ENCODE data around the gene CSGALNACT2. TPM values are rescaled to one million over a fixed set of nuclear protein-coding genes. Genes with fewer than 3 reads are reported as not detected.

Gene CSGALNACT2
- polyA plus RNA-seq, 1 of the 3 experiments (the other 2 are of a cell fraction), result 11.5 TPM

GRCh38 chr10:43109671-43110249, 28.5 kb upstream of the CSGALNACT2 start:
- H3K27ac ChIP-seq (ENCODE audit: low read depth in 2 of 2, low read length in 1 of 2), result peak overlapping the region in 1 of 2 experiments; percentile 16; a peak in 1 of 4 replicates
- CTCF ChIA-PET, result interaction anchor here (0.9 to 2.7 kb wide), 4 partner anchors 30 to 352 kb away, joined by 3 to 10 read pairs (median 4); no protein-coding TSS in a partner anchor
- POLR2A ChIA-PET, result no interaction called here
- no peak for DNase-seq
- H2AFZ ChIP-seq (ENCODE audit: low read depth), result no peak overlapping the region
- no peak overlapping the region for H3K9ac ChIP-seq
- no peaks in the 10 kb centered on the region for H4K20me1 ChIP-seq (ENCODE audit: insufficient read depth)
- no peaks in the 10 kb centered on the region for H3F3A ChIP-seq (replicated peaks; ENCODE audit: insufficient read depth)
- H3K9me2 ChIP-seq, result no peaks in the 10 kb centered on the region
- peaks cover 0 to 3% of the 10 kb centered on the region in 2 experiments for H3K36me3 ChIP-seq (replicated peaks in 1 of 2; ENCODE audit: control insufficient read depth in 1 of 2, insufficient read depth in 2 of 2, low read length in 1 of 2)
- no peaks in the 10 kb centered on the region for H3K79me2 ChIP-seq (ENCODE audit: insufficient read depth)
- peaks cover 0 to 42% of the 10 kb centered on the region in 2 experiments; a peak in 1 of 4 replicates for H3K4me1 ChIP-seq (ENCODE audit: control insufficient read depth in 1 of 2, insufficient read depth in 2 of 2, low read depth in 1 of 2, low read length in 1 of 2)
- H3K27me3 ChIP-seq (ENCODE audit: insufficient read depth), result no peaks in the 10 kb centered on the region
- no peak overlapping the region for H3K4me2 ChIP-seq
- no peak overlapping the region for H3K4me3 ChIP-seq (ENCODE audit: low read depth in 2 of 2, low read length in 1 of 2)
- TF ChIP-seq MAX (IDR thresholded peaks at IDR 0.05; ENCODE audit: low read depth), result no peak
- TF ChIP-seq YY1 (IDR thresholded peaks at IDR 0.05; ENCODE audit: low read depth), result no peak
- no peak for TF ChIP-seq REST (IDR thresholded peaks at IDR 0.05; ENCODE audit: low read depth, low read length)
- no peak for TF ChIP-seq SIN3A (IDR thresholded peaks at IDR 0.05; ENCODE audit: borderline replicate concordance, low read depth, low read length)
- TF ChIP-seq USF2 (IDR thresholded peaks at IDR 0.05; ENCODE audit: borderline replicate concordance, low read depth, low read length), result no peak
- TF ChIP-seq TCF12 (IDR thresholded peaks at IDR 0.05), result no peak
- no peak for TF ChIP-seq ZBTB33 (IDR thresholded peaks at IDR 0.05; ENCODE audit: borderline replicate concordance, low read depth)
- 74% methylated on average over 17 of the region's 20 CpGs for WGBS (ENCODE audit: low lambda C conversion rate)
- no peaks in the 10 kb centered on the region for H3K9me3 ChIP-seq

Measured in SK-N-SH (cell line).